Stimulated activated CD8-positive, alpha-beta memory T cell treated with anti-CD3 and anti-CD28 coated beads, Interleukin-15, amount 100 ng/mL, for 48 hours (primary cell): Measurements from ENCODE around the gene NAV2.

Experiments
- DNase-seq, 2 donors: peaks; one replicate each; pipeline ENCODE4 v3.0.0-alpha.2; 2020; ENCODE audit warnings: low read depth in 2 of 2

Gene NAV2

DNA sequence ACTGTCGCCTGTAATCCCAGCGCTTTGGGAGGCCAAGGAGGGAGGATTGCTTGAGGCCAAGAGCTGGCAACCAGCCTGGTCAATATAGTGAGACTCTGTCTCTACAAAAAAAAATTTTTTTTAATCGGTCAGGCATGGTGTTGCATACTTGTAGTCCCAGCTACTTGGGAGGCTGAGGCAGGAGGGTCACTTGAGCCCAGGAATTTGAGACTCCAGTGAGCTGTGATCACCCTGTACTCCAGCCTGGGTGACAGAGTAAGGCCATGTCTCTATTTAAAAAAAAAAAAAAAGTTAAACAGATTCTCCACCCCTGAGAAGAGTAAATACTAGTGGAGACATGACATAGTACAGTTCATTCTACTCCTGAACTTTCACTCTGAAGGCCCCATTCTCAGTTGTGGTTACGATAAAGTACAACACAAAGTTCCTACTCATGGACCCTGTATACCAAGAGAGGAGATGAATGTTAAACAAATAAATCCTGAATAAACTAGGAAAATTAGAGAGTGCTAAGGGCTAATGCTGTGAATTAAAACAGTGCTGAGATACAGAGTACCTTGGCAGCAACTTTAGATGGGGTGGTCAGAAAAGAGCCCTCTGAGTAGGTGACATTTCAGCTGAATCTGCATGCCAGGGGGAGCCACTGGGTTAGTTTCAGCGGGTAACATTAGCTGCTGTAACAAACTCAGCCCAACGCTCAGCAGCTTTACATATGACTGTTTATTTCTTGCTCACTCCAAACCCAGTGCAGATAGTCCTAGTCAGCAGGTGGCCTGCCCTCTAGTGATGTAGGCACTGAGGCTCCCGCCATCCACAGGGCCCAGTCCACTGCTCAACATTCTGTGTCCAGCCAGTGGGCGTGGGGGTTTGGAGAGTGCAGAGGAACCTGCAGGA lies 372.5 kb downstream of the NAV2 start:
- no peak for DNase-seq

DNA sequence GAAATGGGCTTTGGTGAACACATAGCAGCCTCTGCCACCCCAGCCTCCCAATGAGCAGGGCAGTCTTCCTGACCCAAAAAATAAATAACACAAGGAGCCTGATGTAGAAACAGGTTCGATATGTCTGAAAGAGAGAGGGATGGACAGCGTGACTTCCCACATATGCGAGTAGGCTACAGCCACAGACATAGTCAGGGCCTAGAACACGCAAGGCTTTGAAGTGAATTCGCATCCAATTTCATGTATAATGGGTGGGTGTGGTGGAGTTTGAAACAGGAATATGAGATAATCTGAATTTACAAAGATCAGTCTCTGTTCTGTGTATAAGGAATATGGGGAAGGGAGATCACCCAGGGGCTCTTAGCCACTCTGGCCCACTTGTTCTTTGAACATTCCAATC lies 373.3 kb downstream of the NAV2 start:
- DNase-seq, result no peak

DNA sequence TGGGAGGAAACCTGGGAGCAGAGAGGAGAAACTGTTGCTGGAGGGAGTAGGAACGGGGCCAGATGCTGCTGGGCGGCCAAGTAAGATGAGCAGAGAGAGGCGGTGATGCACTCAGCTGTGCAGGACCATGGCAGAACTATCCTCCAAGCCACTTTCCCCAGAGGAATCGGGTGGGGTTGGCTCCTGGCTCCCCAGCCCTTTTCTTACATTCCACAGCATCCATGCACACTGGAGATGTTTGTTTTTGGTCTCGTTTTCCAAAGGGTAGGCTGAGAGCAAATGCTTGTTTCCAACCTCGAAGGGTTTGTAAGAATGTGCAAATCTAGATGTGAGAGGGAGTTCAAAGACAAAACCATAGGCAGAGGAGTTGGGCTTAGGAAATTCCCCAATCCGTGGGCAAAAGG lies 374.5 kb downstream of the NAV2 start:
- no peak for DNase-seq

DNA sequence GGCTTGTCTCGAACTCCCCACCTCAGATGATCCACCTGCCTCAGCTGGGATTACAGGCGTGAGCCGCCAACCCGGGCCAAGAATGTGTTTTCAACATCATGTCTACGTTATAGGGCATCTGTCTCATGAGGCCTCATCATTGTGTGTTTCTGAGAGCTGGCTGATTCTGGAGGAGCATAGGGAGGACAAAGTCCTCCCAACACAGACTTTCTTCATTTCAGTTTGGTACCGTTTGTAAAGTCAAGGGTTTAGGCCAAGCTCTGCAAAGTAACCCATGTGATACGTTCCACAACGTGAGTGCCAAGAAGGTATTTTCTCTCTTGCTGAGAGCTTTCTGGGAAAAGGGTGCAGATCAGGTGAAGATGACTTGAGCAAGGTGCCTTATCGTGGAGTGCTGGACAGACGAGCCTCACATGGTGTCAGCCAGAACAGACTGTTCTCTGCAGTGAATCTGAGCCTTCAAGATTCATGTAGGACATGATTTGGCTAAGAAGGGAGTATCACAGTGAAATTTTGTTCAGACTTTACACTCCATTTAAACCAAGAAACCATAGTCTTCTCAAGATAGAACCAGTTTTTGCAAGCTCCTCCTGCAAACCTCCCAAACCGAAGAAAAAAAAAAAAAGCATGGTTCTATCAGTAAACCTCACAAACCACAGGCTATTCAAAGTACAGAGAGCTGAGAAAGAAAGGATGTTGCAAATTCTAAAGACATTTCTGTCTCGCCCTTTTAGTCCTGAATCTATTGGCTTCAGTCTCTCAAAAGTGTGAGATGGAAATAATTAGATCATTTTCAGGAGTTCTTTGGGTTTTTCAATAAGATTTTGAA lies 376.0 kb downstream of the NAV2 start:
- DNase-seq, result no peak

DNA sequence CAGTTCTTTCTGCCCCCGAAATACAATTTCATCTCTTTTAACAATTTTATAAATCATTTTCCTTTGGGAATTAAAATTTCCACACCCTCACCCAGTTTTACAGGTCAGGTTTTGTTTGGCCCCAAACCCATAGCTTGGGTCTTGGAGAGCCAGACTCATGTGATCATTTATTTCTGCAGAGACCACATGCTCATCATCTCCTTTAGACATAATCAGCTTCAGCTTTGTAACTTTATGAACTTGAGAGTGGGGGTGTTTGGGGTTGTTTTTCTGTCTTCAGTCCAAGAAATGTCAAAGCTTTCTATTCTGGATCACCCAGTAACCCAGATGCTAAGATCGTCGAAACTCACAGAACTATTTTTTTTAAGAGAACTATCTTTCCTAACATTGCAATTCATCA lies 376.7 kb downstream of the NAV2 start:
- no peak for DNase-seq

- no peak for DNase-seq
Observed at GRCh38 chr11:20089796-20090653, 377.4 kb downstream of the NAV2 start.

DNA sequence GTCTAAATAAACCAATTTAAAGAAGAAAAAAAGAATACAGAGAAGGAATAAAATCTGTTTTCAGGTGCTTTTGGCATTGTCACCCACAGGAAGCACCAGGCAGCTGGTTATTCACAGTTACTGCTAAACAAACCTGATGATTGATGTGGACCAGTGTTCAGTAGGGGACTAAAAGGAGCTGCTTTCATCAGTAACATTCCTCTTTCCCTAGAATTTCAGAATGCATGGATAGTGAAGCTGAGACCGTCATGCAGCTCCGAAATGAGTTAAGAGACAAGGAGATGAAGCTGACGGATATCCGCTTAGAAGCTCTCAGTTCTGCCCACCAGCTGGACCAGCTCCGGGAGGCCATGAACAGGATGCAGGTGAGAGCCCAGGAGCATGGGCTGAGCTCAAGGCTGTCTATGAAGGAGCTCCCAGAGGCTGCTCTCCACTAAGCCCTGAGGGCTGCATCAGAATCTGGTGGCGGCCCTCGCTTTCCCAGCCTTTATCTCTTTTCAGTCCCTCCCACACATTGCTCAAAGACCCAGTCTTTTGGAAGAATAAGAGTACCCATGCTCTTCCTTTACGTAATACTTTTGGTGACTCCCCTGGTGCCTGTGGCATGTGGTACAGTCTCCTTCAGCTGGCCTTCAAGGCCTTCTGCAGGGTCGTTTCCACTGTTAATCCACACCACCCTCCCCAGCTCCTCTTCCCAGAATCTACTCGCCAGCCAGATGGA lies 378.2 kb downstream of the NAV2 start:
- no peak for DNase-seq

- no peak for DNase-seq
Observed at GRCh38 chr11:20093775-20094174, 381.1 kb downstream of the NAV2 start.

GRCh38 chr11:20095189-20095588 lies 382.6 kb downstream of the NAV2 start:
- DNase-seq, result no peak

GRCh38 chr11:20097319-20098221 lies 384.9 kb downstream of the NAV2 start:
- no peak for DNase-seq

- DNase-seq, result no peak
Observed at GRCh38 chr11:20099527-20099926, 386.9 kb downstream of the NAV2 start.

DNA sequence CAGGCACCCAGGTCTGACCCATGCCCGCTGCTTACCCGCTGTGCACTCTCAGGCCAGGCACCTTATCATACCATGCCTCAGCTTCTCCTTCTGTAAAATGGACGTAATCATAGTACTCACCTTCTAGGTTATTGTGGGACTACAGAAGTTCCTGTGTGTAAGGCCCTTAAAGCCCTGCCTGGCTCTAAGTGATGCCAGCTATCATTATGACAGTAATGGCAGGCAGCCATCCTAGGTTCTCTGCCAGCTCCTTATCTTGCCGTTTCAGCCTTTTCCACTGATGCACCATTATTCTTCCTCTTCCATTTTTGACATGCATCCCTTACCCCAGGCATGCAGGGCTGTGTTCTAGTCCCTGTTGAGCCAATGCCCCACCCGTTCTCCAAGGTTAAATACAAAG lies 389.8 kb downstream of the NAV2 start:
- DNase-seq, result no peak

DNA sequence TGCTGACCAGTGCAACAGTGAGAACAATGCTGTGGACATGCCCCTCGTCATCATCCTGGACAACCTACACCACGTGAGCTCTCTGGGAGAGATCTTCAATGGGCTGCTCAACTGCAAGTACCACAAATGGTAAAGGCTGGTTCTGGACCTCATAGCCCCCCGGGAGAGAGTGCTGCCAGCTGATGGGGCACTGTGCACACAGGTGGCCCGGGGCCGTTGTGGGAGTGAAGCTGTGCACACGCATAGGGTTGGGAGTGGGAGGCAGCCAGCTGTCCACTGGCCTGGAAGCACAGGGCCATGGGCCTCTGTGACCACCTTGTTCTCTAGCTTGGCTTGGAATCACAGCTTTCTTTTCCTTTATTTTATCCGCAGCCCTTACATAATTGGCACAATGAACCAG lies 390.6 kb downstream of the NAV2 start:
- DNase-seq, result no peak

GRCh38 chr11:20105427-20105826 lies 392.8 kb downstream of the NAV2 start:
- DNase-seq, result no peak

DNA sequence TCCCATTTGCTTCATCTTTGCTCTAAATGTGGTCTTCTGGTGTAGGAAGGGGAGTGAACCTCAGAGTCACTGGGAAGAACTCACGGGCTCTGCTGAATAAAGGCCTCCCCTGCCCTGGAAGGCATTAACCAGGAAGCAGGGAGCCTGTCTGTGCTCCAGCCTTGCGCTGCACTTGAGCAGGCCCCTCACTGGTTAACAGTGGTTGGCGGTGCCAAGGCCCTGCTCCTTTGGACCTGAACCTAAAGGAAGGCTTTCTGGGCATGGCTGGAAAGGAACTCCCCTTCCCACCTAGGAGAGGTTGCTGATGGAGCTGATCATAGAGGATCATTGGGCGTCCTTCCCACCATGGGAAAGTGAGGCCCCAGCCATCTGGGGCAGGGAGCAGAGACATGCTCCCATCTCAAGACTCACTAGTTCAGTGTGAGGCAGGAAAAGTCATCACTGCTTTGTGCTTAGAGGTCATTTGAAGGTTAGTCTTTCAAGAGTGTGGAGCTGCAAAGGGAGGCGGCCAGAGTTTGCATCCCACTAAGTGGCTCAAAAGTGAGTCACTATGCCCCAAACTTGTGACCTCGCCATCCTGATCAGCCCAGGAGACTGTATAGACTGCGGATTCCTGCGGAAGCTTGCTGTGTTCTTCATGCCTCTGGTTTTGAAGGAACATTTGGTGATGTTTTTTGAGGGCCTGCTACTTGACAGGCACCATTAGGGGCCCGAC lies 397.3 kb downstream of the NAV2 start:
- no peak for DNase-seq

DNA sequence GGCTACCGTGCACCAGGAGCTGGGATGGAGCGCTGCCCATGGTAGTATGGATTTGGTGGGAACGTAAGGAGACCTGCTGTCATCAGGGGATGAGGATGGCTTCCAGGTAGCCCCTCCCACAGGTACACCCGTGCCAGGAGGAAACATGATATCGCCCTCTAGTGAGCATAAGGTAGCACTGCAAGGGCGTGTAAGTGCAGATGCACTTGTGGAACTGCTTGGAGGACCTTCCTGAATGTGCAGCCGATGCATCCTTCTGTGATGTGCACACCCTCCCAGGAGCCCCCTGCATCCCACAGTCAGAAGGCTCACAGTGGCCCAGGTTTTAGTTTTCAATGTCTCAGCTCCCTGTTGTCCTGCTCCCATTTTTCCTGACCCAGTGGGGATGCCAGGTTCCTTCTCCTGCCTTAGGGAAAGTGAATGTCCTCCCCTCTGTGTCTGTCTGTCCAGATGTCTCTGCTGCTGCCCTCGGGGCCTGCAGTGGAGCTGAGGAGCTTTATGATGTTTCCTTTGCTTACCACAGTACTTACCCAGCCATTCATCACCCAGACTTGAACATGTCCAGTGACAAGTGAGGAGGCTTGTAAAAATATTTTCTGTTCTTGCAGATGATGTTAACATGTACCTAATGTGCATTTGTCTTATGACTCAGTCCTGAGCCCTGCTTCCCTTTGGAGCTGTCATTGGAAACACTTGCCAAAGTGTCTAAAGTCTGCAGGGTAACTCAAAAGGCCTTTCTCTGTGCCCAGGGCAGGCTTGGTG lies 398.5 kb downstream of the NAV2 start:
- DNase-seq, result peak; percentile 8 to 27

GRCh38 chr11:20111871-20112270 lies 399.2 kb downstream of the NAV2 start:
- DNase-seq, result no peak

- peak in 1 of 2 donors; percentile 17 for DNase-seq
Observed at GRCh38 chr11:20112291-20113148, 399.9 kb downstream of the NAV2 start.
